ENCODE results near the gene SLC44A4. TPM values are rescaled to one million over a fixed set of nuclear protein-coding genes. Genes with fewer than 3 reads are reported as not detected.
"Not testable (repeated sequence)": the region's sequence is repeated elsewhere in the genome, so short reads cannot be mapped to it uniquely, and the experiment has no call there.

The SLC44A4 gene
- total RNA-seq, 1 experiment from 2014 or later = 3.1 TPM

GRCh38 chr6:31907158-31907813 is 28.5 kb upstream of the SLC44A4 start:
- no peak for ATAC-seq
- Mint-ChIP-seq H3K36me3 (no peaks in the 10 kb centered on the region), H3K4me1 (peaks cover 14% of the 10 kb centered on the region), H3K27me3 (ENCODE audit: low read depth) (peaks cover 5% of the 10 kb centered on the region), H3K9me3 (no peaks in the 10 kb centered on the region), H3K4me3 (no peak overlapping the region), H3K27ac (no peak overlapping the region)
- TF ChIP-seq TCF7 (CRISPR knock-in tag; IDR thresholded peaks at IDR 0.05; ENCODE audit: low read depth) = no peak
- no peak for TF ChIP-seq ZNF317 (CRISPR knock-in tag; IDR thresholded peaks at IDR 0.05; ENCODE audit: borderline replicate concordance, low read depth)
- TF ChIP-seq GTF2I (CRISPR knock-in tag; conservative IDR thresholded peaks at IDR 0.05) = no peak
- TF ChIP-seq, protein P1, sequence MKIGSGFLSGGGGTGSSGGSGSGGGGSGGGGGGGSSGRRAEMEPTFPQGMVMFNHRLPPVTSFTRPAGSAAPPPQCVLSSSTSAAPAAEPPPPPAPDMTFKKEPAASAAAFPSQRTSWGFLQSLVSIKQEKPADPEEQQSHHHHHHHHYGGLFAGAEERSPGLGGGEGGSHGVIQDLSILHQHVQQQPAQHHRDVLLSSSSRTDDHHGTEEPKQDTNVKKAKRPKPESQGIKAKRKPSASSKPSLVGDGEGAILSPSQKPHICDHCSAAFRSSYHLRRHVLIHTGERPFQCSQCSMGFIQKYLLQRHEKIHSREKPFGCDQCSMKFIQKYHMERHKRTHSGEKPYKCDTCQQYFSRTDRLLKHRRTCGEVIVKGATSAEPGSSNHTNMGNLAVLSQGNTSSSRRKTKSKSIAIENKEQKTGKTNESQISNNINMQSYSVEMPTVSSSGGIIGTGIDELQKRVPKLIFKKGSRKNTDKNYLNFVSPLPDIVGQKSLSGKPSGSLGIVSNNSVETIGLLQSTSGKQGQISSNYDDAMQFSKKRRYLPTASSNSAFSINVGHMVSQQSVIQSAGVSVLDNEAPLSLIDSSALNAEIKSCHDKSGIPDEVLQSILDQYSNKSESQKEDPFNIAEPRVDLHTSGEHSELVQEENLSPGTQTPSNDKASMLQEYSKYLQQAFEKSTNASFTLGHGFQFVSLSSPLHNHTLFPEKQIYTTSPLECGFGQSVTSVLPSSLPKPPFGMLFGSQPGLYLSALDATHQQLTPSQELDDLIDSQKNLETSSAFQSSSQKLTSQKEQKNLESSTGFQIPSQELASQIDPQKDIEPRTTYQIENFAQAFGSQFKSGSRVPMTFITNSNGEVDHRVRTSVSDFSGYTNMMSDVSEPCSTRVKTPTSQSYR (CRISPR knock-in tag; IDR thresholded peaks at IDR 0.05) = no peak
- POLR2A ChIA-PET = interaction anchor here (0.7 to 1.1 kb wide), 3 partner anchors 11 to 361 kb away, joined by 3 to 7 read pairs (median 3); partner anchors contain the start of gene ATP6V1G2
- CTCF ChIA-PET = interaction anchor here (1.2 to 2.3 kb wide), 4 partner anchors 9 to 134 kb away, joined by 3 to 14 read pairs (median 4); no protein-coding TSS in a partner anchor
- DNase-seq (ENCODE audit: low spot score) = no peak

DNA sequence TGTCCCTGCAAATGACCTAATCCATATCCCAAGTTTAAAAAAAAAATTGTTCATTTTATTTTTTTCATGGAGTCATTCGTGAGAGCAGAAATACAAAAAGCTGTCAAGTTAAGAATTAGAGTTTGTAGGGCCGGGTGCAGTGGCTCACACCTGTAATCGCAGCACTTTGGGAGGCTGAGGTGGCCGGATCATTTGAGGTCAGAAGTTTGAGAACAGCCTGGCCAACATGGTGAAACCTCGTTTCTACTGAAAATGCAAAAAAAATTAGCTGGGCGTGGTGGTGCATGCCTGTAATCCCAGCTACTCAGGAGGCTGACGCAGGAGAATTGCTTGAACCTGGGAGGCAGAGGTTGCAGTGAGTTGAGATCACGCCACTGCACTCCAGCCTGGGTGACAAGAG is 27.9 kb upstream of the SLC44A4 start:
- H3K27ac Mint-ChIP-seq = peak overlapping the region; percentile 85
- not testable (repeated sequence) for DNase-seq (ENCODE audit: low spot score); H3K36me3 Mint-ChIP-seq; H3K27me3 Mint-ChIP-seq (ENCODE audit: low read depth); ATAC-seq; H3K4me3 Mint-ChIP-seq; H3K9me3 Mint-ChIP-seq
- ChIA-PET POLR2A (interaction anchor here (0.7 to 1.1 kb wide), 3 partner anchors 10 to 360 kb away, joined by 3 to 7 read pairs (median 3); partner anchors contain the start of gene ATP6V1G2), CTCF (interaction anchor here (1.0 to 2.3 kb wide), 6 partner anchors 9 to 141 kb away, joined by 3 to 14 read pairs (median 4); no protein-coding TSS in a partner anchor)
- peaks cover 14% of the 10 kb centered on the region for H3K4me1 Mint-ChIP-seq

DNA sequence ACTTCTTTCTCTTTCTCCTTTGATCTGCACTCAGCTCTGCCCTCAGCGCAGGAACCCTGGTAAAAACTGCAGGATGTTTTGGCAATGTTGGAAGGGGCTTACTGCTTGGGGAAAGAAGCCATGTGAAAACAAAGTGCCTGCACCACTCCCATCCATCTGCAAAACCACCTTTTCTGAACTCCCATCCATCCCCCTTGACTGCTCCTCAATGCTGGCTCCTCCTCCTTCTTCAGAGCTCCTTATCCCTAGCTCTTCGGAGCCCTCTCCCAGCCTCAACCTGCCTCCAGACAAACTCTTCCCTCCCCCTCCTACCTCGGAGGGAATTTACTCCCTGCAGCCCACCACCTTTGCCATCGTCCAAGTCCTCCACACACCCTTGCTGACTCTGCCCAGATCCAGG is 27.3 kb upstream of the SLC44A4 start:
- H3K27me3 Mint-ChIP-seq (ENCODE audit: low read depth) = peaks cover 5% of the 10 kb centered on the region
- H3K4me1 Mint-ChIP-seq = peaks cover 14% of the 10 kb centered on the region
- H3K36me3 Mint-ChIP-seq = no peaks in the 10 kb centered on the region
- CTCF ChIA-PET = interaction anchor here (1.0 to 2.3 kb wide), 6 partner anchors 10 to 140 kb away, joined by 3 to 14 read pairs (median 4); no protein-coding TSS in a partner anchor
- POLR2A ChIA-PET = interaction anchor here (1.1 to 1.2 kb wide), 2 partner anchors 10 to 66 kb away, joined by 3 read pairs; partner anchors contain the start of gene DXO
- H3K9me3 Mint-ChIP-seq = no peaks in the 10 kb centered on the region
- ATAC-seq = peak; percentile 71
- peak overlapping the region; percentile 85 for H3K27ac Mint-ChIP-seq
- DNase-seq (ENCODE audit: low spot score) = peak; percentile 31
- peak overlapping the region; percentile 20; the same call in 1 of the 2 replicates for H3K4me3 Mint-ChIP-seq
- no peak for TF ChIP-seq ZNF423 (CRISPR knock-in tag; IDR thresholded peaks at IDR 0.05)
- no peak for TF ChIP-seq MLX (CRISPR knock-in tag; IDR thresholded peaks at IDR 0.05)
- TF ChIP-seq, protein P2, sequence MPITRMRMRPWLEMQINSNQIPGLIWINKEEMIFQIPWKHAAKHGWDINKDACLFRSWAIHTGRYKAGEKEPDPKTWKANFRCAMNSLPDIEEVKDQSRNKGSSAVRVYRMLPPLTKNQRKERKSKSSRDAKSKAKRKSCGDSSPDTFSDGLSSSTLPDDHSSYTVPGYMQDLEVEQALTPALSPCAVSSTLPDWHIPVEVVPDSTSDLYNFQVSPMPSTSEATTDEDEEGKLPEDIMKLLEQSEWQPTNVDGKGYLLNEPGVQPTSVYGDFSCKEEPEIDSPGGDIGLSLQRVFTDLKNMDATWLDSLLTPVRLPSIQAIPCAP (CRISPR knock-in tag; IDR thresholded peaks at IDR 0.05) = no peak
- TF ChIP-seq SOX15 (CRISPR knock-in tag; IDR thresholded peaks at IDR 0.05) = no peak
- TF ChIP-seq, protein P3, sequence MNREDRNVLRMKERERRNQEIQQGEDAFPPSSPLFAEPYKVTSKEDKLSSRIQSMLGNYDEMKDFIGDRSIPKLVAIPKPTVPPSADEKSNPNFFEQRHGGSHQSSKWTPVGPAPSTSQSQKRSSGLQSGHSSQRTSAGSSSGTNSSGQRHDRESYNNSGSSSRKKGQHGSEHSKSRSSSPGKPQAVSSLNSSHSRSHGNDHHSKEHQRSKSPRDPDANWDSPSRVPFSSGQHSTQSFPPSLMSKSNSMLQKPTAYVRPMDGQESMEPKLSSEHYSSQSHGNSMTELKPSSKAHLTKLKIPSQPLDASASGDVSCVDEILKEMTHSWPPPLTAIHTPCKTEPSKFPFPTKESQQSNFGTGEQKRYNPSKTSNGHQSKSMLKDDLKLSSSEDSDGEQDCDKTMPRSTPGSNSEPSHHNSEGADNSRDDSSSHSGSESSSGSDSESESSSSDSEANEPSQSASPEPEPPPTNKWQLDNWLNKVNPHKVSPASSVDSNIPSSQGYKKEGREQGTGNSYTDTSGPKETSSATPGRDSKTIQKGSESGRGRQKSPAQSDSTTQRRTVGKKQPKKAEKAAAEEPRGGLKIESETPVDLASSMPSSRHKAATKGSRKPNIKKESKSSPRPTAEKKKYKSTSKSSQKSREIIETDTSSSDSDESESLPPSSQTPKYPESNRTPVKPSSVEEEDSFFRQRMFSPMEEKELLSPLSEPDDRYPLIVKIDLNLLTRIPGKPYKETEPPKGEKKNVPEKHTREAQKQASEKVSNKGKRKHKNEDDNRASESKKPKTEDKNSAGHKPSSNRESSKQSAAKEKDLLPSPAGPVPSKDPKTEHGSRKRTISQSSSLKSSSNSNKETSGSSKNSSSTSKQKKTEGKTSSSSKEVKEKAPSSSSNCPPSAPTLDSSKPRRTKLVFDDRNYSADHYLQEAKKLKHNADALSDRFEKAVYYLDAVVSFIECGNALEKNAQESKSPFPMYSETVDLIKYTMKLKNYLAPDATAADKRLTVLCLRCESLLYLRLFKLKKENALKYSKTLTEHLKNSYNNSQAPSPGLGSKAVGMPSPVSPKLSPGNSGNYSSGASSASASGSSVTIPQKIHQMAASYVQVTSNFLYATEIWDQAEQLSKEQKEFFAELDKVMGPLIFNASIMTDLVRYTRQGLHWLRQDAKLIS (CRISPR knock-in tag; IDR thresholded peaks at IDR 0.05; ENCODE audit: borderline replicate concordance) = no peak
- TF ChIP-seq, protein P4, sequence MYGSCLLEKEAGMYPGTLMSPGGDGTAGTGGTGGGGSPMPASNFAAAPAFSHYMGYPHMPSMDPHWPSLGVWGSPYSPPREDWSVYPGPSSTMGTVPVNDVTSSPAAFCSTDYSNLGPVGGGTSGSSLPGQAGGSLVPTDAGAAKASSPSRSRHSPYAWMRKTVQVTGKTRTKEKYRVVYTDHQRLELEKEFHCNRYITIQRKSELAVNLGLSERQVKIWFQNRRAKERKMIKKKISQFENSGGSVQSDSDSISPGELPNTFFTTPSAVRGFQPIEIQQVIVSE (CRISPR knock-in tag; IDR thresholded peaks at IDR 0.05; ENCODE audit: borderline replicate concordance) = no peak
- peak; percentile 89 for TF ChIP-seq PRDM15 (CRISPR knock-in tag; IDR thresholded peaks at IDR 0.05)
- no peak for TF ChIP-seq ZNF138 (CRISPR knock-in tag; conservative IDR thresholded peaks at IDR 0.05)
- TF ChIP-seq NFYB (CRISPR knock-in tag; conservative IDR thresholded peaks at IDR 0.05; ENCODE audit: low read depth) = no peak
- TF ChIP-seq GABPB1 (CRISPR knock-in tag; IDR thresholded peaks at IDR 0.05) = no peak
- no peak for TF ChIP-seq ATF6 (CRISPR knock-in tag; IDR thresholded peaks at IDR 0.05)

All from WTC11 (cell line).